Measurements from ENCODE around the gene XRCC4. TPM values are rescaled to one million over a fixed set of nuclear protein-coding genes. Genes with fewer than 3 reads are reported as not detected.

Gene XRCC4
- total RNA-seq, 1 experiment from 2014 or later, result 17.1 TPM

DNA sequence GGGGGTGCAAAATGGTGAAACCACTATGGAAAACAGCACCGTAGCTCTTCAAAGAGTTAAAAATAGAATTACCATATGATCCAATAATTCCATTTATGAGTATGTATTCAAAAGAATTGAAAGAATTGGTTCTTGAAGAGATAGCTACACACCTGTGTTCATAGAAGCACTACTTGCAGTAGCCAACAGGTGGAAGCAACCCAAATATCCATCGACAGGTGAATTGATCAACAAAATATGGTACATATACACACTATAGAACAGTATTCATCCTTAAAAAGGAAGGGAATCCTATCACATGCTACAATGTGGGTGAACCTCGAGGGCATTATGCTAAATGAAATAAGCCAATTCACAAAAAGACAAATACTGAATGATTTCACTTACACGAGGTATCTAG is 308.5 kb downstream of the XRCC4 start:
- DNase-seq (ENCODE audit: low read depth), result no peak

DNA sequence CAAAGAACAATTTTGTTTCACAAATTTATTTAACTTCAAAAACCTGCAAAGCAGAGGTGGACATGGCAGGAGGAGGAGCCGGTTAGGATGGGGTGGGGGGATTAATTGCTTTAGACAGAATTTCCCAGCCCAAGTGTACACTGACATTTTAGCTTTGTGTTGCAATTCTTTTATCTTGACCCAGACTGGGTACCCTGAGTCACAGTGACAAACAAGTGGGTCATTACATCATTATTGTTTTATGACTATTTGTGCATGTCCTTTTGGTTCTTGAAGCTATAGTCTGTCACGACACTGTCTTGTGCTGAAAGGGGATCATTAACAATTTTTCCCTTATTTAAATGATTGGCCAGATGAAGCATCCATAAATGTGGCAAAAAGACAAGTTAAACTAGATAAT is 309.7 kb downstream of the XRCC4 start:
- DNase-seq (ENCODE audit: low read depth), result peak; percentile 18

- no peak for DNase-seq (ENCODE audit: low read depth)
Observed at GRCh38 chr5:83388608-83389007, 311.3 kb downstream of the XRCC4 start.

- no peak for DNase-seq (ENCODE audit: low read depth)
Observed at GRCh38 chr5:83392766-83393503, 315.6 kb downstream of the XRCC4 start.

DNA sequence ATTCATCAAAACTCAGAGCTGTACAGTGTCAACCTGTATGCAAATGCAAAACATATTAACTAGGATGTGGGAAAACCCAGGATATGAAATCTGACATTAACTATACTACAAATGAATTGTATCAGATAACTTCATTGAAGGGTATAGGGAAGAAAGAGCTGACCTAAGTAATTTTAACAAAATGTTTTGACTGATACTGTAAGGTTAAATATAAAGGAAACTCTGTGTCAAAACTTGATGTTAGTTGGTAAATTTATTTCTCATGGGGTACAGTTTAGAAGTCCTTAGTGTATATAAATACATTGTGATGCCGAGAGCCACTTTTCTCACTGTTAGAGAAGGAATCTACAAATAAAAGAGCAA is 316.1 kb downstream of the XRCC4 start:
- DNase-seq (ENCODE audit: low read depth), result no peak

- no peak for DNase-seq (ENCODE audit: low read depth)
Observed at GRCh38 chr5:83394190-83394589, 316.8 kb downstream of the XRCC4 start.

- no peak for DNase-seq (ENCODE audit: low read depth)
Observed at GRCh38 chr5:83396662-83397061, 319.3 kb downstream of the XRCC4 start.

DNA sequence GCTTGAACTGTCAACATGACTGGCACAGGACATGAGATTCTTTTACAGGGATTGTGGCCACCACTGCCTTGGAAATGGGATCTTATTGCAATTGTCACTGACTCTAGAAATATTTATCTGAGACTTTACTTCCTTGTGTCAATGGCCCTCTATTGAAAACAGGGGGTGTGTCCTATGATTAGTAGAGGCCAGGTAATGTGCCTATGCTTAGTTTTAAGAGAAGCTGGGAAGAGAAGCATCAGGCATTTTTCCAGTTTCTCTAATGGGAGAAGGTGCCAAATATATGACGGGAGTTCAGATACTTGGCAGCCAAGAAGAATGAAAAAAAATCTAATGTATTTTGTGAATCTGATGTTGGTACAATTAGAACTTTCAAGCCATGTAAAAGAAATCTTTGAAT is 320.3 kb downstream of the XRCC4 start:
- no peak for DNase-seq (ENCODE audit: low read depth)

- DNase-seq (ENCODE audit: low read depth), result no peak
Observed at GRCh38 chr5:83400241-83400640, 322.9 kb downstream of the XRCC4 start.

DNA sequence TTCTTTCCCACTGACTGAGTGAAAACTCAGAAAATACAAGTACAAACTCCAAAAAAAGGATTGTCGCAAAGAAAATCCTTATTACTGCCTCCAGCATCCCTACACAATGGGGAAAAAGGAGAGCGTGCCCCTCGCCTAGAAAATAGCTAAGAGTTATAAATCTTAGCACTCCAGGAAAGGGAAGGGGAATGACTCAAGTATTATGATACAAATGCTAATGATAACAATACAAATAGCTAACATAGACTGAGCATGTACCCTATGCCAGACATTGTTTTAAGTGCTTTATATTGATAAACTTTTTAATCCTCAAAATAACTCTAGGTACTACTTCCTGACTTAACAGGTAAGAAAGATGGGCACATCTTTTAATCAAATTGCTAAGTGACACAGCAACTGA is 323.4 kb downstream of the XRCC4 start:
- DNase-seq (ENCODE audit: low read depth), result no peak

DNA sequence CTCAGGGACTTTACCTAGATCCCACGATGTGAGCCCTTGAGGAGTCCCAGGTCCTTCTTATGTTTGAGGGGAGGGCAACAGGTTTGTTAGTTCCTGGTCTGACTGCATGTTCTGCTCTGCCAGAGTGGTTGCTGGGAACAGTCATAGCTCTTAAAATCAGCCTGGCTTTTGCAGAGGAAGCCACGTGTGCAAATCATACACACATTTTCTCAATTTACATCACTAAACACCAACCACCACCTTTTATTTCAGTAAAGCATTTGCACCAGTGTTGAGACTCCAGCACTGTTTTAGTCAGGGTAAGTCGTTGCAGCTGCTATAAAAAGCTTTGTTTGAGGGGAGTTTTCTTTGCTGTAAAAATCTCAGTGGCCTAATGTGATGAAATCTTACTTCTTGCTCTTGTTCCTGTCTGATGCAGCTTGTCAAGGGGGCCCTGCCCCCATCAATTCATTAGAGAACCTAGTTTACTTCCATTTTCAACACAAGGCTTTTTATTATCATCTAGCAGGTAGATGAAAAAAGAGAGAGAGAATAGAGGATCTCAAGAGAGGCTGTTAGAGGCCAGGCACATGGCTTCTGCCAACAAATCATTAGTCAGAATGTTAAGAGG is 323.9 kb downstream of the XRCC4 start:
- no peak for DNase-seq (ENCODE audit: low read depth)

DNA sequence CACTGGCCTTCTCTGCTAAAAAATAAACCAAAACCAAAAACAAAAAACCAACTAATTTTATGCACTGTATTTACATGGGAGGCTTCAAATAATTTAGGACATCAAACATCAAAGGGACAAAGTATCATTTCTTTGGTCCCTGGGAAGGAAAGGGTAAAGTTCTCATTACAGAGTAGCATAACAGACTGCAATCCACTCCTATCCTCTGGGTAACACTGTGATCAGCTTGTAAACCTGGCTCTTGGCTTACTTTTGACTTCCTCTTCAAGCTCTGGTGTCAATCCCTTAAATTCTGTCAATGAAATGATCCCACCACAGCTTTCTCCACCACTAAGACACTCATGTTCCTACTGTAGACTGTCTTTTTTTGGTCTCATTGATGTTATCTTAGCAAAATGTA is 324.4 kb downstream of the XRCC4 start:
- no peak for DNase-seq (ENCODE audit: low read depth)

Other genes with a start within 250 kb of the XRCC4 start
- gene TMEM167A, start 153 bp upstream of the XRCC4 start, total RNA-seq (2014; rRNA removed; shearing (Covaris generic)), result 79.1 and 163 TPM in 2 replicates

Data from M059J (cell line).